Fibroblast of skin of right quadriceps (primary cell): ENCODE results near the gene AHDC1.

ENCODE experiments used
- DNase-seq: peaks from one replicate; pipeline ENCODE4 v3.0.0-alpha.2; 2013

The AHDC1 gene

DNA sequence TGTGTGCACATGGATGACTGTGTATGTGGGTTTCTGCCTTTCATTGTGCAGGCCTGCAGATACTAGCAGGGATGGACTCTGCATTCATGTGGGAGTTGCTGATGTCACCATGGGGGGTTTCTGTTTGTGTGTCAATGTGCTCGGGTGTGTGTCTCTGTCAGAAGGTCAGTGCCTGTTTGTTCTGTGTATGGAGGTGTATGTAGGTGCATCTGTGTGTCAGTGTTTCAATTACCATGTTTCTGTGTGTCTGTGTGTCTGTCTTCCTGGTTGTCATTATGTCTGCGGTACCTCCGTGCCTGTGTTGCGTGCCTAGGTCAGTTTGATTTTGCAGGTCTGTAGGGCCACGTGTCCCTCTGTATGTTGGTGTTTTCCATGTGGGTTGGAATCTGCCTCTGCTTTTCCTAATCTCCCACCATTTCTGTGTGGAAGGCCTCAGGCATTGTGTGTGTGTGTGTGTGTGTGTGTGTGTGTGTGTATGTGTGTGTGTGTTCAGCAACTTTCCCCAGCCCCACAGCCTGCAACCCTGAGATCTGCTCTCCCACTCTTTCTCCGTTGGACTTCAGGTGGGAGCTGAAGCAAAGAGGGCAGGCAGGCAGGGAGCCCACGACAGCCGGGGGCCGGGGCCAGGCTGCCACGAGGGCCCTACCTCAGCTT, 77.2 kb downstream of the AHDC1 start:
- DNase-seq = no peak

DNA sequence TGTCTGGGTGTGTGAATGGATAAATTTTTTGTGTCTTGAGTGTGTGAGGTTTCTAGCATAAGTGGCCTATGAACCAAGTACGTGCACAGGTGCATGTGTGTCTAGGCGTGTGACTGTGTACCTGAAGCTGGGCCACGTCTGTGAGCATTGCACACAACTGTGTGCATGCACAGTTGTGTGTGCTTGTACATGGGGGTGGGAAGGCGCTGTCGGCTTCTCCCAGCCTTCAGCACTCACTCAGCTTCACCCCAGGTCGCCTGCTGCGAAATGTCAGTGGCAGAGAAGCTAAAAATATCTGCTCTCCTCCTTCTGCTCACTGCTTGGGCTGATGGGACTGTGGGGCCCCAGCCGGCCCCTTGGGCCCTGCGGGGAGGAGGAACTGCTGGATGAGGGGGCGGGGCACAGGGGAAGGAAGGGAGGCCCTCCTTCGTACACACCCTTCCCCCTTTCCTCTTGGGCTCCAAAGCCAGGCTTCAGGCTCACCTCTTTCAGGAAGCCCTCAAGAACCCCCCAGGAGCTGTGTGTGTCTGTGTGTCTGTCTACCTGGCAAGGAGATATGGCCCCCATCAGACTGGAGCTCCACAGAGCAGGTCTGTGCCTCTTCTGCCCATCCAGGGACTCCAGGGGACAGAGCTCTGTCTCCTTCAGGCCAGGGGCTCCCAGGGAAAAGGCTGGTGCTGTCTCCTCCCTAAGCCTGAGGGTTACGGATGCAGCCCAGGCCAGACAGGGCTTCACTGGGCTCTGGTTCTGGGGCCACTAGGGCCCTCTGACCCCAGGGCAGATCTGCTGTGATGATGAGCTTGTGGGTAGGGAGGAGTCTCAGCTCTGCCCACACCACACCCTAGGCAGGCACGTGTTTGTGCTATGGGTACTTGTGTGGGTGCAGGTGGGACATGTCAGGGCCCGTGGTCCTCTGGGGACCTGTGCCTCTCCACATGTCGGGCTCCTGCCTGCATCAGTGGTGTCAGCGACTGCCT, 78.4 kb downstream of the AHDC1 start:
- DNase-seq = peak; percentile 85

DNA sequence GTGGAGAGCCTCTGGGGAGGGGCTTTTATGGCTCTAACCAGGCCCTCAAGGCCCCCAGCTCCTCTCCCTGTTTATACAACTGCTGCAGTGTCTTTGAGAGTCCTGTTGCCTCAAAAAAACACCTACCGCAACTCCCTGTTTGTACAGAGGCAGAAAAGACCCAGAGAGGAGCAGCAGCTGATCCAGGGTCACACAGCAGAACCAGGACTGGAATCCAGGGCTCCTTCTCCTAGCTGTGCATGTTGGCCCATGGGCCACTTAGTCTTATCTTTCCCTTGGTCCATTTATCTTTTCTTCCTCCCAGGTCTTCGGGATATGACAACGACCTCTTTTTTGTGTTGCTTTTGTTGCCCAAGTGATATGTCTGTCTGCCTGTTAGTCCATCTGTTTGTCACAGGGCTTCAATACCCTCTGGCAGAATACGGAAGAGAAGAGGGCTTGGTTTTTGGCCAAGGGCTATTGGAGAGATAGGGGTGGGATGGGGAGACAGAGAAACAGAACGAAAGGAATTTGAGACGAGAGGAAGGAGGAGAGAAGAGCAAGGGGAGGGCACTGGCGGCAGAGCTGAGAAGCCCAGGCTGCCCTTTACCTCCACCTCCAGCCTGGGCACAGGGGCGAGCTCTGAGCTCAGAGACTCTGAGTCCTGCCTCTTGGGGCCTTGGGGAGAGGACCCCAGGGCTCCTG, 80.5 kb downstream of the AHDC1 start:
- DNase-seq = no peak

DNA sequence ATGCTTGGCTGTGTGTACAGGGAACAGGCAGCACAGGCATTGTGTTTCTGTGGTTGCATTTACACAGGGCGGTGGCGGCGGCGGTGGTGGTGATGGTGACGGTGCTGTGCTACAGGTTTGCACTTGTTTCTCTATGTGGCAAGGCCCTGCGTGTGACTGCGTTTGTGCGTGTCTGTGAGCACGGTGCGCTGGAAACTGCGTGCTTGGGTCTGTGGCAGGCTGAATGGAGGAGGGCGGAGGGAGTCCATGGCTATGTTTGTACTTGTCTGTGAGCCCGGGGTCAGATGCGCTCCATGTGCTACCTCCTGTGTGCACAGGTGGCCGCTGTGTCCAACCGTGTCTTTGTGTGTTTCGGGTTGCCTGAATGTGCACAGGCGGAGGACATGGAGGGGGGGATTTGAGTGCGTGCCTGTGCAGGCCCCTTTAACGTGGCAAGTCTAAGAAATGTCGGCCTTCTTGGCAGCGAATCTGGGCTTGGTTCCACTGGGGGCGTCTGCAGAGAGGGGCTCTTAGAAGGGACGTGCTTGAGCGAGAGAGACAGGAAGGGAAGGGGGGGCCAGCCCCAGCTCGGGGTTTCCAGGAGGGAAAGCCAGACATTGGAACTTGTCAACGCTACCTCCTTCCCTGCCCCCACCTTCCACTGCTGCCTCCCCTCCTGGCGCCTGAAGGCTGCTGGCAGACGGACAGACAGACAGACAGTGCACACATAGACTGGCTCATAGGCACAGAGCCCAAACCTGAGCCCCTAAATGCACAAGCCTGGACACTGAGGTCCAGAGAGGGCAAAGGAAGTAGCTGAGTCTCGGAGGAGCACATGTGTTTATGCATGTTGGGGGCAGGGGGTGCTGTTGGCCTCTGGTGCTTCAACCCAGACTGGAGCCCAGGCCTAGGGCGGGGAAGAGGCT, 81.3 kb downstream of the AHDC1 start:
- DNase-seq = peak; percentile 59

DNA sequence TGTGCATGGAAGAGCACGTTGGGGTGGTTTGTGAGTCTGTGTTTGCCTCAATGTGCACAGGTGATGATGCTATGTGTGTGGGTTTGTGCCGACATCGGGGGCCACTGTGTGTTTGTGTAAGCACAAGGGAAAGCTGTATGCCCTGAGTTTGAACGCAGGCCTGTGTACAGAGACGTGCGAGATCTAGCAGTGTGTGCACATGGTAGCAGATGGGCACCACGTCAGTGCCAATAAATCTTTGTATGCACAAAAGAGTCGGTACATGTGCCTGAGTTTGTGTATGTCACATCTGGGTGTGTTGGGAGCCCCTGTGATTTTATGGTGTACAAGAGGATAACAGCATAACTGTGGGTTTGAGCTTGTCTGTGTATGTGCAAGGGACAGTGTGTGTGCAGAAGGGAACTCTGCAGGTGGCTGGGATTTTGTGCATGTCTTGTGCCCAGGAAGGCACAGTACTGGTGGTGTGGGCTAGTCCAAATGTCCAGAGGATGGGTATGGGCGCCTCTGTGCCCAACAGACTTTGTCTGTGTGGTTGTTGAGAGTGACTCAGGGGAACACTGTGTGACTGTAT, 82.0 kb downstream of the AHDC1 start:
- DNase-seq = no peak

DNA sequence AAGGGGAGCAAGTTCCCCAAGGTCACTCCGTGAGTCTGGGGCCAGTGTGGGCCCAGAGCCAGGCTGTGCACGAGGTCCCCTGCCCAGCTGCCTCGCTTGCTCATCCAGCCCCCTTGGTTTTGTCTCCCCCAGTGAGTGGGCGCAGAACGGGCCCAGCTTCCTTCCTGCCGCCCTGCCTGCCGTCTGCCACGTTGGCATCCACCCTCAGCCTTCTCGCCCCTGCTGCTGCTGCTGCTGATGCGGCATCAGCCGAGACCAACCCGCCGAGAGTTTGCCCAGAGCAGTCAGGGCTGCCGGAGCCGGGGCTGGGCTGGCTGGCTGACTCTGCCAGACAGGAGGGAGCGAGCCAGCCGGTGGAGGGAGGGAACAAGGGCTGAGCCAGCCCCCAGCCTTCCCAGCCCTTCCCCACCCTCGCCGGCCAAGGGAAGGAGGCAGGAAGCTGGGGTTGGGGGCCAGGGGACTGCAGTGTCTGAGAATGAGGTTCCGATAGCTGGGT, 82.6 kb downstream of the AHDC1 start:
- DNase-seq = no peak

DNA sequence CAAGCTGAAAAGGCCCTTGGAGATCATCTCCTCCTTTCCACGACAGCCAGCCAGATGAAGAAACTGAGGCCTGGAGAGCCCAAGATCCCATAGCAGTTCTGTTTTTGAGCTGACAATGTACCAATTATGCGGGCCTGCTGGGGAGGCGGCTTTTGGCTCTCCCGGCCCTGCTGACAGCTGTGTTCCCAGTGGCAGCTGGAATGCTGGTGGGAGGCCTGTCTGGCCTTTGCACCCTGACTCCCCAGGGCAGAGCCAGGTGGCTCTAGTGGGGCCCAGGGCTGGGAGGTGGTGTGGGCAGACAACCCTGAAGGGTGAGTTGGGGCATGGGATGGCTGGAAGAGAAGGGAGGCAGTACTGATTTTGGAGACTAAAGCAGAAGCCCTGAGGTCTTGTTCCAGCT, 83.3 kb downstream of the AHDC1 start:
- no peak for DNase-seq

DNA sequence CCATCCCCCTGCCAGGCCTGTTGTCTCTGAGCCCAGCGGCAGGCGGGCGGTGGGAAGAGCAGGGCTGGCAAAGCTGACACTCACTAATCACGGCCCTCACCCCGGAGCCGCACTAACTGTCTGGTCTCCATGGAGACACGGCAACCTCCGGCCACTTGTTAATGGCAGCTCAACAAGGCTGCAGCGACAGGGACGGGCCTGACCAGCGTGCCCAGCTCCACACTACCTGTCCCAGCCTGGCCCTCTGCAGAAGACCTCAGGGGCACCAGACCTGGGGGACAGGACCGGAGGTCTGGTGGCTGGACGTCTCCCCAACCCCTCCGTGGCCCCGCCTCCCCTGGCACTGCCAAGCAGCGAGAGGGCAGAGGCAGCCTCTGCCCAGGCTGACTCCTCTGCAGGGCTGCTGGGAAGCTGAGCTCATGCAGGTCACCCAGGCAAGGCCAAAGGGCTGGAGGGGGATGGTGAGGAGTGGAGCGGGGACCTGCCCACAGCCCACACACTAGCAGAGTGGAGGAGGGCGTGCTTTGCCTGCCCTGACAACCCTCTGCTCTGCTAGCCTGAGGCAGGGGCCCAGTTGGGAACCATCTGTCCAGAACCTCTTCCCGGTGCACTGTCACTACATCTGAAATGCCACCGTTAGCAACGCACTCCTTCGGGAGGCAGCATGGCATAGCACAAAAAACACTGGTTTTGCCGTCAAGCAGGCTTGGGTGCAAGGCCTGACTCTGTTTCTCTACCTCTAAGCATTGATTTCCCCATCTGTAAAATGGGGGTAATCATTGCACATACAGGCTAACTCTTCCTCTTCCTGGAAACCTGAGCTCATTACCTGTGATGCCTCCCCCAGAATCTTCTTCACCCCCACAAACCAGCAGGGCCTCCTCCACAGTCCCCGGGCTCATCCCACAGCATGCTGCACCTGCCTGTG, 84.3 kb downstream of the AHDC1 start:
- DNase-seq = no peak

DNA sequence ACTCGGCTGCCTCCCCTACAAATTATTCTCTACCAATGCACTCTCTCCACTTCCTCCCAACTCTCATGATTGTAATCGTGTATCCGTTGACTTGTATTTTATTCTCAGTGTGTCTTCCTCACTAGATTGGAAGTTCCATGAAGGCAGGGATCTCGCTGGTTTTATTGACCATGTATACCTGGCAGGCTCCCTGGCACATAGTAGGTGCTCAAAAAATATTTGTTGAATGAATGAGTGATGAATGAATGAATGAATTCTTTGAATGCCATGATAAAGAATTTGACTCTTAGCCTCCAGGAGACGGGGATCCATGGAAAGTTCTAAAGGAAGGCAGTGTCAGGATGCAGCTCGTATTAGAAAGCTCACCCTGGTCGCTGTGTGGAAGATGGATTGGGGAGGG, 85.1 kb downstream of the AHDC1 start:
- DNase-seq = no peak

DNA sequence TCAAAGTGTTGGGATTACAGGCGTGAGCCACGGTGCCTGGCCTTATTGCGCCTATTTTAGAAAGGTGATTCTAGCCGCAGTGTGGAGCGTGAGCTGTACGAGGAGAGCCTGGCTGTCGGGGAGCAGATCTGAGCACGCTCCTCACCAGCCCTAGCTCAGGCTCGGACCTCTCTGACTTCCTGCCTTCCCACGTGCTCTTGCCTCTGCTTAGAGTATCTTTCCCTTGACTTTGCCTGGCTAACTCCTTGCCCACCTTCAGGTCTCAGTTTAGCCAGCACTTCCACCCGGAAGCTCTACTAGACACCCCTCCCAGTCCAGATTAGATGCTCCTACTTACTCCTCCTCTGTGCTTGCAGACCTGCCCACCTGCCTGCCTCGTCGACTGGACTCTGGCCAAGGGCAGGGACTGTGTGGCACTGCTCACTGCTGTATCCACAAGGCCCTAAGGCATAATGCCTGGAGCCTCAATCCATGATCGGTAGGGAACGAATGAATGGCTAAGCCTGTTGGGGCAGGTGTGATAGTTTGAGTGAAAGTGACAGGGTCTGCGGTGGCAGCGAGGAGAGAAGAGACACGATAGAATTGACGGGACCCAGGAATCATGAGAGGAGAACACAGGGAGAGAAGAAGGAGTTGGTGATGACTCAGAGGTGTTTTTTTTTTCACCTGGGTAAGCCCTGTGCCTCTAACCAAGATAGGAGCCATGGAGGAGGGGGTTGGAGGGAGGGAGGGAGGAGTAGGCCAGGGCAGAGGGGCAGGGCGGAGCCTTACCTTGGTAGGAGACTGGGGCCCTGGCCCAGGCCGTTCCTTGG, 85.8 kb downstream of the AHDC1 start:
- DNase-seq = no peak

DNA sequence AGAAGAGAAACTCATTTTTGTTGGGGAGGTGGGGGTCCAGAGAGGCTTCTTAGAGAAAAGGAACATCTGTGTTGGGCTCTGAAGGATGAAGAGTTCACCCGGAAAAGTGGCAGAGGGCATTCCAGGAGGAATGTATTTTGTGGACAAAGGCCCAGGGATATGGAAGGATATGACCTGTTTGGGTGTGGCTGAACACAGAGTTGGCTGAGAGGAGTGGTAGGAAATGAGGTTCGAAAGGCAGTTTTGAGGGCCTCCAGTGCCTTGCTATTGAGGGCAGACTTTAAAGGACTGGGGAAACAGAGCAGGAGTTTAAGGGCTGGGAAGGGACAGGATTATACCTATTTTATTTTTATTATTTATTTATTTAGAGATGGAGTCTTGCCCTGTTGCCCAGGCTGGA, 86.6 kb downstream of the AHDC1 start:
- DNase-seq = no peak

DNA sequence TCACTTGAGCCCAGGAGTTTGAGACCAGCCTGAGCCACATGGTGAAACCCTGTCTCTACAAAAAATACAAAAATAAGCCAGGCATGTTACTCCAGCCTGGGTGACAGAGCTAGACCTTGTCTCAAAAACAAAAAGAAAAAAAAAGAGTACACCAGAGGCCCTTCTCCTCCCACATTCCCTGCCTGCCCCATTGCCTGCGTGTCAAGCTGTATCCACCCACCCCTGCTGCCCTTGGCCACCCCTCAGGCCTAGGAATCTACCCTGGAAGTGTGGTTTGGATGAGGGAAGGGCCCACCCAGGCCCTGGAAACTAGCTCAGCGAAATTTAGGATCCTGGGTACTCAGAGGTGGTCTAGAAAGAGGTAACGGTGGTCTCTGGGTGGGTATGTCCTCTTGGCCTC, 88.3 kb downstream of the AHDC1 start:
- DNase-seq = no peak

DNA sequence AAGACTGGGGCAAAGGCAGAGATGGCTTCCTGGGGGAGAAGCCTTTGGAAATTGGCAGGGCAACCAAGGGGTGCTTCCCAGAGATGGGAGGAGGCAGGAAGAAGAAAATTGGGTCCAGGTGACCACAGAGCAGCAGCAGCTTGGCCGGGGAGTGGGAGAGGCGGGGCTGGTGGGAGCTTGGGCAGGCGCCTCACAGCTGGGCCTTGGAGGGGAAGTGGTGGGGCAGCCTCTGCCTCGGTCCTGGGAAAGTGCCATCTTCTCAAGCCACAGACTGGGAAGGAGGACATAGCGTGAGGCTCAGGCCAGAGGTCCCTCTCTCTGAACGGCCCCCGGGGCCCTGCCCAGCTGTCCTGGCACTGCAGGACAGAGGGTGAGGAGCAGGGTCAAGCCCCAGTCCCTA, 90.0 kb downstream of the AHDC1 start:
- no peak for DNase-seq

DNA sequence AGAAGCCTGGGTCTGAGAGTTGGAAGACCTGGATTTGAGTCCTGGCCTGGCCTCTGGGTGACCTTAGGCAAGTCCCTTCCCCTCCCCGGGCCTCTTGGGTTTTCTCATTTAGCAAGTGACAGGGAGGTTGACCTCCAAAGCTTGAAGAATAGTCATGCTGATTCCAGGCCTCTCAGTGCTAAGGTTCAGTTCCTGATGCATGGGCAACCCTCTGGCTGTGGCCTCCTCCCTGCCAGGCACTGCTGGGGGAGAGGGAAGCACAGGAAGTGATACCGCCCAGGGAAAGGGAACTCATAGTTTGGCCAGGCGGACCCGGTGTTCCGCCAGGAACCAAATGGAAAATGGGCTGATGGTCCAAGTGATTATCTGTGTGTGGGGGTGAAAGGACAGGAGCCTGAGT, 90.4 kb downstream of the AHDC1 start:
- no peak for DNase-seq

DNA sequence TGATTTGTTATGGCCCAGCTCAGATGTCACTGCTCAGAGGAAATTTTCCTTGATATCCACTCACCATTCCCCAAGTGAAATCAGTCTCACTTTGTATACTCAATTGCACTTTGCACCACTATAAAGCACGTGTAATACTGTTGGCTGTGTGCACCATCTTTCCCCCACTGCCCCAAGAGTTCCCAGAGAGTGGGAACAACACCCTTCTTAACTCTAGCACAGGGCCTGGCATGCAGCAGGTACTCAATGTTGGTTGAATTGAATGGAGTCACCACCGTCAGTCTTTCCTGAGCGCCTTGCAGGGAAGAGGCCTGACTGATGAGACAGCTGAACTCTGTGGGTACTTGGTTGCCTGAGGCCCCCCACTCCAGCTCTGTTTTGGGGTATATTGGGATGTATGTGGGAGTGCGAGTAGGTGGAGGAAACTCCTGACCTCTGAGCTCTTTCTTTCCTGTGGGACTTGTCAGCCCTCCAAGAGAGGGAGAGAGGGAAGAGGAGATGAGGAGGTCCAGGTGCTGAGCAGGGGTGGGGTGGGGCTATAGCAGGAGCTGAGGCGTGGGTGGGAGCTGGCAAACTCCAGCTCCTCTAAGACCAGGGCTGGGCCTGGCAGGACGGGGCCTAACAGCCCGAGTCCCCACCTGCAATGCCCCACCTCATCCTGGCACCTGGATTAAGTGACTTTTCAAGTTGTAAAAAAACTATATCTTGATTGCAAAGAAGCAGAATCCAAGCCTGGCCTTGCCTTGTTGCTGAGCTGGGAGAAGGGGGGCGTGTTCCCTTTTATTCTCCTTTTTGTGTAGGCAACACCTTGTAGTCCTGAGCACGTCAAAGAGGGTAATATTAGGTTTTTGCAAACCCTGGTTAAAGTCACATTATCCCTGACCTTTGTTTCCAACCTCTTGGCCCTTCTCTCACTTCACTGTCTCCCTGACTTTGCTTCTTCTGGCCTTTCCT, 94.5 kb downstream of the AHDC1 start:
- DNase-seq = no peak

DNA sequence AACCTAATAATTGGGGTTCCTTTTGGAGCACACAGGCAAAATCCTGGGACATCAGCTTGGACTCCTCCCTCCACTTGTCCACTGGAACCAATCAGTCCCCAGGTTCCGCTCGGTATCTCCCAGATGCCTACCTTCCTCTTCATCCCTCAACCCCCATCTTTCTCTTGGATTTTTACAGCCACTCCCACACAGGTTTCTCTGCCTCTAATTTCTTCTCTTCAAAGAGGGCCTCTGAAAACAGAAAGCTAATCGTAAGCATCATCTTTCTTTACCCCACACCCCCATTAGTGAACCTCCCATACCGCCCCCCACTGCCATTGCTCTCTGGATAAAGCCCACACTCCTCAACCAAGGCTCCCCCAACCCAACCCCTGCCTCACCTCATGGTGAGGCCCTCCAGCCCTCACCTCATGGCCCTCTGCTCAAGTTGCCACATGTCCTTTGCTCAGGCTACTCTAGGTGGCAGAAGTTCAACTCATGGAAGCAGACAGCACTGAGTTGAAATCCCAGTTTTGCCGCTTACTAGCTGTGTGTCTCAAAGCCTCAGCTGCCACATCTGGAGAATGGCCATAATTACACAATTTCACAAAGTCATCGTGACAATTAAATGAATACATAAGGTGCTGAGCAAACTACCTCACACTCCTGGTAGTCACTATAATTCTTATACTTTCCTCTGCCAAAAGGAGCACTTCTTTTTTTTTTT, 95.8 kb downstream of the AHDC1 start:
- no peak for DNase-seq

DNA sequence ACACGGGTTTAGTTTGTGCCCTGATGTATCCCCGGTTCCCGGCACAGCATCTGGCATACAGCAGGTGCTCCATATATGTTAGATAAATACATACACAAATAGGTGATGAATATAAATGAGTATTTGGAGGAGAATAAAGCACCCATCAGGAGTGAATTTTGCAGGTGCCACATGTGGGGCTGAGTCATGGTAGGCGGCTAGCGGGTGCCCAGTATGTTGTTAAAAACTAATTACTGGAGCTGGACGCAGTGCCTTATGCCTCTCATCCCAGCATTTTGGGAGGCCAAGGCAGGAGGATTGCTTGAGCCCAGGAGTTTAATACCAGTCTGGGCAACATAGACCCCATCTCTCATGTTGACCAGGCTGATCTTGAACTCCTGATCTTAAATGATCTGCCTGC, 97.2 kb downstream of the AHDC1 start:
- DNase-seq = no peak

DNA sequence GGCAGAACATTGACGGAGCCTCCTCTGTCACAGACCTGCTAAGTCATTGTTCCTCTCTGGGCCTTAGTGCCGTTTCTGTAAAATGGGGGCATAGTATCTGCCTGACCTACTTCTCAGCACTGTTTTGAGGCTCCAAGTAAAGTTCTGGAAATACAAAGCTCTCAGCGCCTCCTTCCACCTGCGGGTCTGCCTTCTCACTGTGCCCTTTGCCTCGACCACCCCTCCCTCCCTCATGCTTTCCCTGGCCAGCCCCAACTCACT, 98.6 kb downstream of the AHDC1 start:
- no peak for DNase-seq
